ENCODE measurements around the gene CALML3. TPM values are rescaled to one million over a fixed set of nuclear protein-coding genes. Genes with fewer than 3 reads are reported as not detected.

Gene CALML3
- total and polyA plus RNA-seq, 2 of the 8 experiments (the other 6 are each of a cell fraction or from before 2014, with no cell fraction given) = not detected

- TF ChIP-seq PHF8 (conservative IDR thresholded peaks at IDR 0.05; ENCODE audit: low read depth, low read length) = no peak
- no peak for TF ChIP-seq EGR1 (IDR thresholded peaks at IDR 0.05; ENCODE audit: borderline replicate concordance, low read depth, low read length)
Observed at GRCh38 chr10:5532307-5532605, 7.5 kb downstream of the CALML3 start (continued).

Data from H1 (cell line).